SIG-M5 treated with dmso at 0.1 percent for 504 hours (cell line): ENCODE data around the gene LTBP3.

Experiments used
- DNase-seq: peaks from one replicate; lab custom pipeline; 2025; ENCODE audit not compliant: unreplicated experiment; lab: John Stamatoyannopoulos, UW

Gene LTBP3

DNA sequence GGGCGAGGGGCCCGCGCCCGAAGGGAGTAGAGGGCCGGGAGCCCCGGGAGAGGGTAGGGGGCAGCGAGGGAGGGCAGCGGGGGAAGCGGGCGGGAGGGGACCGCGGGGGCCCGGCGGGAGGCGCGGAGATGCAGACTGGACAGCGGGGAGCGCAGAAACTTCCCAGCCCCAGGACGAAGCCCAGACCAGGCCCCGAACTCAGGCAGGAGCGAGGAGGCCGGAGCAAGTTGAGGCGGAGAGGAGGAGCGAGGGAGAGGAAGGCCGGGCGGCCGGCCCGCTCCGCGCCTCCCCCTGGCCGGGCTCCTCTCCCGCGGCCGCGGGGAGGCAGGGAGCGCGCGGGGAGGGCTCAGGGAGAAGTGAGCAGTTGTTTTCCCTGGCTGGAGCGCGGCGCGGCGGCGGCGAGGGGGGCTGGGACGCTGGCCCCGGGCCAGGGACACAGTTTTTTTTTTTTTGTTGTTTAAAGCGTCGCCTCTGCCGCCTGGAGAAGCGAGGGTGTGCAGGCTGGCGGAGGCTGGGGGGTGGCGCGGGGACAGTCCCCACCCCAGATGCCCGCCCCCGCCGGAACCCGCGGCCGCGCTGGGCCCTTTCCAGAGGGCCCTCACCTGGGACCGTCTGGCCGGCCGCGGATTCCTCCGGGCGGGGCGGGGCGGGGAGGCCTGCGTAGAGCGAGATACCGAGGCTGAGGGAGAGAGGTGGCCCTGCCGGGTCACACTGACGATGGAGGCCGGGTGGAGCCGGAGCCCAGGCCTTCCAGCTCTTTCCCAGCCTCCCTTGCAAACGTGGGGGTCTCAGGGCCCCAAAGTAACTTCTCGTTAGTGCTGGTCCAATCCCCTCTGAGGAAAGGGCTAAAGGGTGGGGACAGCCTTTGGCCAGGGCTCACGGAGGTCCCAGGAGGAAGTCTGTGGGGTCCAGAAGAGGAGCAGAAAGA, at the start of gene LTBP3:
LTBP3 (minus strand) TSS at position 358 of the 928 bp plus-strand sequence. CDS start 400 bp downstream, outside the sequence.
- peak; percentile 19 for DNase-seq

GRCh38 chr11:65606876-65607613, 48.9 kb upstream of the LTBP3 start:
- no peak for DNase-seq

DNA sequence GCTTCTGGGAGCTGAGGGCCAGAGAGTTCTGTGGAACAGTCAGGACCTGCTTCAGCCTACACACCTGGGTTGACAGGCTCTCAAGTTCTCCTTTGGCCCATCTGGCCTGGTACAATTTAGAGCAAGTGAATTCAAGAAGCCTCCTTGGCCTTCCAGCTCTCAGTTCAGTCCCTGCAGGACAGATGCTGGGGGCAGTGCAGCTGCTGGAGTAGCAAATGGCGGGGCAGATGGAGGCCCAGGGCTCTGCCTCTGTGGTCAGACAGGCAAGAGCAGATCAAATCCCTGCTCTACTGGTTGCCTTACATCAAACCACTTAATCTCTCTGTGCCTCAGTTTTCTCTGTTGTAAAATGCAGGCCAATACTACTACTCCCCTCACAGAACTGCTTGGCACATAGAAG, 46.1 kb upstream of the LTBP3 start:
- no peak for DNase-seq

- DNase-seq = no peak
These were observed 41.7 kb upstream of the LTBP3 start for GRCh38 chr11:65599955-65600246.

DNA sequence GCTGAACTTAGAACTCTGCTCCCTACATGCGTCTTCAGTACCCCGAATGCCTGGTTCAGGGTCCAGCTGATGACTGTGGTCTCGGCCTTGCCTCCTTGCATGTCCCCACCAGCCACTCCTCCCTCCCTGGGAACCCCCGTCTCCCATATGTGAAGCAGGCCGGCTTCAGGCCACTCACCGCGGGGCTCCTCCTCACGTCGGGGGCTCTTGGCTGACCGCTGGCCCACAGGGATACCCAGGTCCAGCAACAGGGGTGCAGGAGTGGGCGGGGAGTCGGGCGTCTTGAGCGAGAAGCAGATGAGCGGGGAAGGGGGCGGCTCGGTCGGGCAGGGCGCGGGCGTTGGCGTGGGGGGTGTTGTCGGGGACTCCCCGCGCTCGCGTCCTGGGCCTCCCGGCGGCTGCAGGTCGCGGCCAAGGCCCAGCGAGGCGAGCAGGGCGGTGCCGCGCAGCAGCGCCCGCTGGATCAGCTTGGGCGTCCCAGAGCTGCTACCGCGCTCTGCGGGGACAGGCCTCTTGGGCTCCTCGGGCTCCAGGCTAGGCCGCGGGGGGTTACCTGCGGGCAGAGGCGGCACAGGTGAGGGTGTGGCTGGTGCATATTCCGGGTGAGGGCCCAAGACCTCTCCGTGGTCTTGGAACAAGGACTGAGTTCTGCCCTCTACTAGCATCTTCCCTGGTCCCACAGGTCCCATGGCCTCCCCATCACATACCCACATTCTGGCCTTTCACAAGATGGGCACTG, 41.2 kb upstream of the LTBP3 start:
- DNase-seq = no peak

DNA sequence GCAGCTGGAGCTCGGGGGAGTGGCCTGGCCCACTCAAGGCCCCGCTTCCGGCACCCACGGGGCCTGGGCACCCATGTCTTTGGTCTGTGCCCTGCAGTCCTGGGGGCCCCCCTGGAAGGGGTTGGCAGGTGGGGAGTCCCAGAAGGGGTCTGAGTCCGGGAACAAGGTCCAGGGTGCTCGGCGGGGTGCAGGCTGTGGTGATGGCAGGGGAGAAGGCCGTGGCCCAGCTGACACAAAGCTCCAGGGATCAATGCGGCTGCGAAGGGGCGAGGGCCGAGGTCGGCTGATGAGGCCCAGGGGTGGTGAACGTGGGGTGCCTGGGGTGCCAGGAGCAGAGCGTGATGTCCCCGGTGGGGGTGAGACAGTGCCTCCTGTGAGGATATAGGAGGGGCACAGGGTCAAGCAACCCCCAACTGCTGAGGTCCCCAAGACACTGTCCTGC, 40.1 kb upstream of the LTBP3 start:
- no peak for DNase-seq

- no peak for DNase-seq
These were observed 38.4 kb upstream of the LTBP3 start for GRCh38 chr11:65596520-65596919.

DNA sequence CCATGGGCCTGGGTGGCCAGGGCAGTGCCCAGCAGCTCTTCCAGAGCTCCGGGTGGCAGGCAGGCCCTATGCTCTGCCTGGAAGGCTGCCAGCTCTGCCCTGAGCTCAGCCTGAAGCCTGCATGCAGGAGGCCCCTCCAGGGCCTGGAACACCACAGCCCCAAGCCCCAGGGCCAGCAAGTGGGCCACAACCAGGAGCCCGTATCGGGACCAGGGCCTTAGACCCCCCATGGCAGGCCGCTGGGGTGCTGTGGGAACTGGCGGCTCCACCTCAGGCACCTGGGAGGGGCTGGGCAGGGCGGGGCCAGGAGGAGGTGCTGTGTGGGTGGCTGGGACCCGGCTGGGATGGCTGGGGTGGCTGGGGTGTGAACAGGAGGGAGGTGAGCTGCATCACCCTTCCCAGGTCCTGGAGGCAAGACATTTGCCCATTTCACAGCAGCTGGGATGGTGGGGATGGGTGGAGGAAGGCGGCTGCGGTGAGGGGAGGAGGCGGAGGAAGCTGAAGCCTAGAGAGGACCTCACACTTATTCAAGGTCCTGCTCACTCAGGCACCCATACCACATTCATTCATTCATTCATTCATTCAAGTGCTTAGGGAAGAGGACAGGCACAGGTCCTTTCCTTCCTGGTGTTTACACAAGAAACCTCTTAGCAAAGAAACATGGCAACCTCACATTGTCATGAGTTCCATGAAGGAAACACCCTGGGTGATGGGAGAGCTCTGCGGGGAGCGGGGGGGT, 37.6 kb upstream of the LTBP3 start, which contains the start of gene KCNK7:
KCNK7 (minus strand) TSS at position 258 of the 739 bp plus-strand sequence; CDS start at position 230, 28 bp downstream.
- DNase-seq = no peak

- DNase-seq = no peak
These were observed 37.0 kb upstream of the LTBP3 start for GRCh38 chr11:65595131-65595530.

GRCh38 chr11:65593518-65594414, 35.6 kb upstream of the LTBP3 start:
- no peak for DNase-seq

GRCh38 chr11:65592858-65593517, 34.8 kb upstream of the LTBP3 start:
- DNase-seq = no peak

GRCh38 chr11:65591939-65592857, 34.0 kb upstream of the LTBP3 start:
- DNase-seq = no peak

- DNase-seq = no peak
These were observed 32.1 kb upstream of the LTBP3 start for GRCh38 chr11:65590240-65590738.

DNA sequence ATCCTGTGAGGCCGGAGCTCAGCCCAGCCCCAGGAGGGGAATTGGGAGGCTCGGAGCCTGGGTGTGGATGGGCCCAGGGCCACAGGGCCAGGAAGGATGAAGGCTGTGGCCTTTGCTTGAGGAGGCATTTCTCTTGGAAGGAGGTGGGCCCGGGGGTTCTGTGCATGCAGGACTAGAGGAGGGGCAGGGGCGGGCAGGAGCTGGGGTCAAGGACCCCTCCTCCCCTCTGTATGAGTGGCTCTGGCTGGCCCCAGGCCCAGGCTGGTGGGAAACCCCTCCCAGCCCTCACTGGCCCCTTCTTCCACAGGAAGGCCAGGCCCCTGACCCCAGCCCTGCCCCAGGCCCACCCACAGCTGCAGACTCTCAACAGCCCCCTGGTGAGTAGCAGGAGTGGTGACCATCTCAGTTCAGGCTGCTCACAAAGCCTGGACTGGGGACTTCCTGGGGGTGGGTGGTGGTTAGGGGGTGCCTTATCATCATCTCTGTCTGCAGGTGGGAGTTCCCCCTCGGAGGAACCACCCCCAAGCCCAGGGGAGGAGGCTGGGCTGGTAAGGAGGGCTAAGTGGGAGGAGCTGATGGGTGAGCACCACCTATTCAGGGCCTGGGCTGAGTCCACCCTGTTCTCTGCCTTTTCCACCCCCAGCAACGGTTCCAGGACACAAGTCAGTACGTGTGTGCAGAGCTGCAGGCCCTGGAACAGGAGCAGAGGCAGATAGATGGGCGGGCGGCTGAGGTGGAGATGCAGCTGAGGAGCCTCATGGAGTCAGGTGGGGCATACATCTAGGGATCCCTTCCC, 31.5 kb upstream of the LTBP3 start:
- no peak for DNase-seq

DNA sequence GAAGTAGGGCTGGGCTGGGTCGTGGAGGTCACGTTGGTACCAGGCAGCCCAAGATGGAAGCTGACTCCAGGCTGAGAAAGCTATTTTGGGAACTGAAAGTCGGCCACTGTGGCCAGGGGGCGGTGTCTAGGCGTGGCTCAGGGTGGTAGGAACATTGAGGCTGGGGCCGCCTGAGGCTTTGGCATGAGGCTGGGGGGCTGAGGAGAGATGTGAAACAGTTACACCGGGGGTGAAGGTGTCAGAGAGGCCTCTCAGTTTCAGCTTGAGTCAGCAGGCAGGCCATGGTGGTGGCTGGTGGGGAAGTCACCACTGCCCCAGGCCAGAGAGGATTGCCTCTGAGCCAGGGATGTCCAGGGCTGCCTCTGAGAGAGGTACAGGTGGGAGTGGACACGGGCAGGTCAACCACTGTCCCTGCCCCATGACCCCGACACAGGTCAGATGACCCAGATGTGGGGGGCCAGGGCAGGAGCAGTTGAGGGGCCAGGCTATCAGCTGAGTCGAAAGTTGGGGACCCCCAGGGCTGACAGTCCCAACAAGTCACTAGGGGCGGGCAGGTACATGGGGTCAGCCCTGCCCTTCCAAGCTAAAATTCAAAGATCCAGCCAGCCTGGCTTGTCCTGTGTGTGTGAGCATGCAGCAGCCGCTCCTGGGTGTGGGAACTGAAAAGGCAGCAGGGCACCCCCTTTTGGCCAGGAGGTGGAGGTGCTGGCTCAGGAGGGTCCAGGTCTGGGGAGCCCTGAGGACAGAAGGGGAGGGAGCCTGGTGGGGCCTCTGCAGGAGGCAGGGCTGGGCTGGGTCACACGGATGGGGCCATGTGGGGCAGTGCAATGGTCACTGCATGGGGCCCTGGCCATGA, 30.3 kb upstream of the LTBP3 start:
- DNase-seq = peak; percentile 55

DNA sequence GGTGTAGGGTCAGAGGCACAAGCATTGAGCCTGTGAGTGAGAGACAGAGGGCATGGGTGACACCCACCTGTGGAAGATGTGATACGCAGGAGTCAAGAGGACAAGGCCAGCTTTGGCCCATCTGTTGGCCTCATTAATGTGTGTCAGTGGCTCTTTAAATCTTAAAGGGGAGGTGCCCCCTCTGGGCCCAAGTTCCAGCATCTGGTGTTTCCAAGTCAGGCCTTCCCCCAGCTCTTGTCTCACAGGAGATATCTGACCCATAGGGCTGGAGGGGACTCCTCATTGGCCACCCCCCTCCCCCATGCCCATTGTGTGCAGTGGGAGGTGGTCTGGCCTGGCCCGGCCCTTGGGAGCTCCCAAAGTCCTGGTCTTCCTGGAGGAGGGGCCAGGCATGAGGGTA, 28.5 kb upstream of the LTBP3 start:
- DNase-seq = no peak
